T-helper 2 cell treated with Interferon-gamma antibody and Interleukin-4, amounts not matched to agents 100 ng/mL and 5 ng/mL, for 36 hours (primary cell): ENCODE data around the gene KMT2A. TPM values are rescaled to one million over a fixed set of nuclear protein-coding genes. Genes with fewer than 3 reads are reported as not detected.
"Not testable (repeated sequence)": the region's sequence is repeated elsewhere in the genome, so short reads cannot be mapped to it uniquely, and the experiment has no call there.

Experiments
- intact Hi-C: fragments of 100-400 bp; cut with micrococcal nuclease; formaldehyde crosslinking; loops from one replicate; pipeline ENCODE4 v1.15.1; 2023
- total RNA-seq: library from RNA; stranded (reverse); gene quantifications from 2 replicates; pipeline ENCODE4 v1.2.3, GENCODE V29; 2022

The KMT2A gene
- total RNA-seq, 1 donor from 2014 or later, result 94.9 TPM

- intact Hi-C loops, result loop anchor here (5.0 to 10.0 kb wide), 3 partner anchors 138 to 660 kb away; partner anchors contain the start of genes ARCN1 and BCL9L
These were observed 1.6 kb upstream of the KMT2A start for GRCh38 chr11:118434553-118435289.

- intact Hi-C loops, result loop anchor here (5.0 to 10.0 kb wide), 3 partner anchors 137 to 659 kb away; partner anchors contain the start of genes ARCN1 and BCL9L
These were observed 901 bp upstream of the KMT2A start for GRCh38 chr11:118435290-118435892.

DNA sequence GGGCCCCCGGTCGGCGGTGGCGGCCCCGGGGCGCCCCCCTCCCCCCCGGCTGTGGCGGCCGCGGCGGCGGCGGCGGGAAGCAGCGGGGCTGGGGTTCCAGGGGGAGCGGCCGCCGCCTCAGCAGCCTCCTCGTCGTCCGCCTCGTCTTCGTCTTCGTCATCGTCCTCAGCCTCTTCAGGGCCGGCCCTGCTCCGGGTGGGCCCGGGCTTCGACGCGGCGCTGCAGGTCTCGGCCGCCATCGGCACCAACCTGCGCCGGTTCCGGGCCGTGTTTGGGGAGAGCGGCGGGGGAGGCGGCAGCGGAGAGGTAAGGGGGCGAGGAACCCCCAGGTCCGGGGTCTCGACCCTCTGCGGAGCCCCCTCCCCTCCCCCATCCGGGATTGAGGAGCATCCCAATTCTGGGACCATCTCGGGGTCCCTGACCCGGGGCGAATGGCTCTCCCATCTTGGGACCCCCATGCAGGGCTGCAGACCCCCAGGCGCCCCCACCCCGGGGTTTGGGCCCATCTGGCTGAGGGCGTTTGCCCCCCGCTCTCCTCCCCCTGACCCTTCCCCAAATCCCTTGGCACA is 431 bp downstream of the KMT2A start:
- intact Hi-C loops, result loop anchor here (2.0 to 10.0 kb wide), 5 partner anchors 78 to 658 kb away; partner anchors contain the start of genes ARCN1, BCL9L, CD3D and UBE4A

GRCh38 chr11:118437208-118438125 is 1.2 kb downstream of the KMT2A start:
- intact Hi-C loops, result loop anchor here (1.0 to 10.0 kb wide), 9 partner anchors 11 to 657 kb away; partner anchors contain the start of genes ARCN1, ATP5MG, BCL9L and CD3D

- intact Hi-C loops, result loop anchor here (1.0 to 10.0 kb wide), 7 partner anchors 10 to 656 kb away; partner anchors contain the start of genes ARCN1, ATP5MG and BCL9L
These were observed 2.1 kb downstream of the KMT2A start for GRCh38 chr11:118438314-118438931.

DNA sequence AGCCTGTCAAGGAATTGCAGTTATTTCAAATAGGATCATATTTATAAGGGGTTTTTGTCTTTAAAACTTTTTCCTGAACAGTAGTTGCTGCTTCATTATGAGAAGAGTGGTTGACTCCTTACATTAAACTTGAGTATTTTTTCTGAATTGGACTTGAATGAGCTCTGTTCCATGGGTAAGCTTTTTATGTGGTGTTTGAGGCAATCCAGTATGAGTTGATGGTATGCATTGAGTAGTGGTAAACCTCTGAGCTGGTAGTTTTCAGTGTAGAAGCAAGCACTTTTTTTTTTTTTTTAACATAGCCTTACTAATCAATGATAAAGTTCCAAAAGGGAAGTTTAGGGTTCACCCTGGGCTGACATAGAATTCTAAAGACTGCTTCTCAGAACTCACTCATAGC is 3.4 kb downstream of the KMT2A start:
- intact Hi-C loops, result loop anchor here (2.0 to 10.0 kb wide), 4 partner anchors 49 to 655 kb away; partner anchors contain the start of genes ARCN1 and BCL9L

GRCh38 chr11:118441770-118442275 is 5.5 kb downstream of the KMT2A start:
- intact Hi-C loops, result no loop called here

DNA sequence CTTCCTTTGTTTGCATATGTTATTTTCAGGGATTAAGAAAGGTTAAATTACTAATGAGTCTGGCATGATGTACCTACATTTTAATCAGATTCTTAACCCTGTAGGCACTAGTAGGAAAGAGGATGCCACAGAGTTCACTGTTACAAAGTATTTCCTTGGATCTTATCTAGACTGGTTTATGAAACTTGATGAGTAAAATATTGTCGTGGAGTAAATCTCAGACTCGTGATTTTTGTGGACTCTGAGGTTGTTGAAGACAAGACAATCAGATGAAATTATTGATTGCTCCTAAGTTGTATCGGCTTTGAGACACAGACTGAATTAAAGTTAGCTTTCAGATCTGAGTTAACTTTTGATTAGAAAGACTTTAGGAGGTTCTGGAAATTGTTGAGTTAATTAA is 6.0 kb downstream of the KMT2A start:
- intact Hi-C loops, result no loop called here

GRCh38 chr11:118442908-118443589 is 6.8 kb downstream of the KMT2A start:
- intact Hi-C loops, result no loop called here

DNA sequence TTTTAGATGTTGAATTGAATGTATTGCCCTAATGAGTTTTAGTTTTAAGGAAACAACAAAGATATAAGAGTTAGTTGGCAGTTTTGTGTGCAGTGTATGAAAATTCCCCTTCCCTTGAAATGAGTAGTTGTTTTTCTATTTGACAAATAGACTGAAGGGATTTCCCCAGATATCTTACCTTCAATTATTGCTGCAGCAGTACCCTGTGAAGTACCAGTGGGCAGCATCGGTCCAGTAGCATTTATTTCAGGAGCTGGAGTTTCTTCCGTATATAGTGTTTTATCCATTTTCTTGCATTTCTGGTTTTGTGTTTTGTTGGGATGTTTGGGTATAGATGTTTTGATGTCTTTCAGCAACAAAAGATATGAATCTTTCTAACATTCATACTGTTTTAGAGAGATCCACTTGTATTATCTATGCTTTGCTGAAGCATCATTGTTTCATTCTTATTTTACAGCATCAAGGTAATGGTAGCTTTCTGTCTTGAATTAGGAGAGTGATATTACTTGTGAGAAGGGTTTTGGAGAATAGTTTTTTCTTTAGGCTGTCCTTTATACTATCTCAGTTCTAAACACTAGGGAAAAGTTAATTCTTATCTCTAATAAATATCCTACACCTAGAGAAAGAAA is 7.4 kb downstream of the KMT2A start:
- intact Hi-C loops, result no loop called here

DNA sequence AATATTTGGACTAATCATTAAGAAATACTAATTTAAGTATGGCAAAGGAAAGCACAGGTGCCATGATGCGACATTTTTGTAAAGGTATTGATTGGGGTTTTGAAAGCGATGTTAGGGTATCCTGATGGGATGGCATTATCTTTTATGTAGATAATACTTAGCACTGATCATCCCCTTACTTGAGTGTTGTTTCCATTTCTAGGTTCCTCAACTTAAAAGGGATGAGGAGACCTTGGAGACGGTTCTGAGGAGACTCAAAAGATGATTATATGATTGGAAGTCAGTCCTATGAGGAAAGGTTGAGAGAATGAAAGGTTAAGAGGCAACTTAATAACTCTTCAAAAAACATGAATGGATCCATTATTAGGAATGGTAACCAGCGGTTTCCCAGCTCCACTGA is 11.1 kb downstream of the KMT2A start:
- intact Hi-C loops, result no loop called here

- intact Hi-C loops, result loop anchor here (1.0 kb wide), 1 partner anchor 10 kb away; no protein-coding TSS in a partner anchor
These were observed 12.0 kb downstream of the KMT2A start for GRCh38 chr11:118448294-118448693.

DNA sequence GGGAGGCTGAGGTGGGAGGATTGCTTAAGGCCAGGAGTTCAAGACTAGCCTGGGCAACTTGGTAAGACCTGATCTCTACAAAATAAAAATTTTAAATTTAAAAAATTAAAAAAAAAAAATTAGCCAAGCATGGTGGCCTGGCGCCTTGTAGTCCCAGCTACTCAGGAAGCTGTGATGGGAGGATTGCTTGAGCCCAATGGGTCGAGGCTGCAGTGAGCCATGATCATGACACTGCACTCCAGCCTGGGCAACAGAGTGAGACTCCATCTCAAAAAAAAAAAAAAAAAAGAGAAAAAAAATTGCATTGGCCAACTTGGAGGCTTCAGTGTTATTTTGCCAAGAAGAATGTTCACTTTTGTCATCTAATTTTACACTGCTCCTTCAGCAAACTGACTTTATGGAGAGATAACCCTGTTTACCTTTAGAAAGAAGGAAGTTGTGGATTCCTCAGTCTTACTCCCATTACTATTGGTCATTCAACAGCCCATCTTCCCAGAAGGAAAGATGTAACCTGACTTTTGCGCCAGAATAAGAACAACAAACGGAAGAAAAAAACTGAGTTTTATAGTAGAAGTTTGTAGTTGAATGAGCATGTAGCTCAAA is 13.1 kb downstream of the KMT2A start:
- intact Hi-C loops, result no loop called here

GRCh38 chr11:118450451-118450850 is 14.2 kb downstream of the KMT2A start:
- intact Hi-C loops, result no loop called here

DNA sequence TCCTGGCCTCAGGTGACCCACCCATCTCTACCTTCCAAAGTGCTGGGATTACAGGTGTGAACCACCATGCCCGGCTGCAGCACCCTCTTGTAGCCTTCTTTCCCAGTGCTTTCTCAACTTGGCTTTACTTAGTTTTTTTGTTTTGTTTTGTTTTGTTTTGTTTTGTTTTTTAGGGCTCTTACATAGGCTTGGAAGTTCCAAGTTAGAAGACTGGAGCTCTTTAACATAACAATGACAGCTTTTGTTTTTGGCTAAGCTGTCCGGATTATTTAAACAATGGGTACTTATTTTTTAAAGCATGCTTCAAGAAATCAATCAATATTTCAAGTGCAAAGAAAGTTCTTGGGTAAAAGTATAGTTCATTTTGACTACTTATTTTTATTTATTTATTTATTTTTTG is 25.9 kb downstream of the KMT2A start:
- intact Hi-C loops, result no loop called here

DNA sequence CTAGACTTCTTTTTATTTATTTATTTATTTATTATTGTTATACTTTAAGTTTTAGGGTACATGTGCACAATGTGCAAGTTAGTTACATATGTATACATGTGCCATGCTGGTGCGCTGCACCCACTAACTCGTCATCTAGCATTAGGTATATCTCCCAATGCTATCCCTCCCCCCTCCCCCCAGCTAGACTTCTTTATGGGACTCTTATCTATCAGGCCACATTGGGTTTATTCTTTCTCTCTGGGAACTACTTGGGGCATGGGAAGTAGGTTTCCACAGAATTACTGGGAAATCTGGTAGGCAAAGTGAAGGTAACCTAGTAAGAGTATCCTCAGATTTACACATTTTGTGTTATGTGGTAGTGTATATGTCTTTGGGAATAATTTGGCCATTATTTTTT is 32.7 kb downstream of the KMT2A start:
- intact Hi-C loops, result not testable (repeated sequence)

GRCh38 chr11:118471030-118471429 is 34.7 kb downstream of the KMT2A start:
- intact Hi-C loops, result no loop called here

DNA sequence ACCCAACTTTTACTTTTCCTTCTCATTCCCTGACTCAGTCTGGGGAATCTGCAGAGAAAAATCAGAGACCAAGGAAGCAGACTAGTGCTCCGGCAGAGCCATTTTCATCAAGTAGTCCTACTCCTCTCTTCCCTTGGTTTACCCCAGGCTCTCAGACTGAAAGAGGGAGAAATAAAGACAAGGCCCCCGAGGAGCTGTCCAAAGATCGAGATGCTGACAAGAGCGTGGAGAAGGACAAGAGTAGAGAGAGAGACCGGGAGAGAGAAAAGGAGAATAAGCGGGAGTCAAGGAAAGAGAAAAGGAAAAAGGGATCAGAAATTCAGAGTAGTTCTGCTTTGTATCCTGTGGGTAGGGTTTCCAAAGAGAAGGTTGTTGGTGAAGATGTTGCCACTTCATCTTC is 37.2 kb downstream of the KMT2A start:
- intact Hi-C loops, result no loop called here

GRCh38 chr11:118476676-118477075 is 40.4 kb downstream of the KMT2A start:
- intact Hi-C loops, result no loop called here
